GM21723 (cell line): ENCODE data around the gene RAB6B.

ENCODE experiments used
- ATAC-seq: cut with Tn5 transposase; IDR thresholded peaks from one replicate; pipeline ENCODE4 v1.9.1; 2021; ENCODE audit warnings: mild to moderate bottlenecking, moderate library complexity; ENCODE audit not compliant: unreplicated experiment

RAB6B gene

GRCh38 chr3:133860519-133860918, 35.2 kb downstream of the RAB6B start:
- ATAC-seq: no peak

- ATAC-seq: no peak
These were observed 36.1 kb downstream of the RAB6B start for GRCh38 chr3:133859381-133860234.

DNA sequence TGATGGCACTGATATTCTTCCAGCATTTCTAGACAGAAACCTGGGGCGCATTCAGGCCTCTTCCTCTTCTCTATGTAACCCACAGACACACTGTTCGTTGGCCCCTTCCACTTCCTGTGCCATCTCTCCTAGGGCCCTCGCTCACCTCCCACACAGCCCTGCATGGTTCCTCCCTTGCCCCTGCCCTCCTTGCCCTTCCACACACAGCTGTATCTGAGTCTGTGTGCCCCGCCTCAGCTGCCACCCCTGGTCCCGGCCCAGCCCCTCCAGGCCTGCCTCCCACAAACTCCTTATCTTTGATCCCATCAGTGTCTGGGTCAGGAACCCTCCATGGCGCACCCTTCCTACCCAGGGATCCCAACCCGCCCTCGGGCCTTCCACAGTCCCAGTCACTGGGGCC, 37.9 kb downstream of the RAB6B start:
- ATAC-seq: peak; percentile 51

DNA sequence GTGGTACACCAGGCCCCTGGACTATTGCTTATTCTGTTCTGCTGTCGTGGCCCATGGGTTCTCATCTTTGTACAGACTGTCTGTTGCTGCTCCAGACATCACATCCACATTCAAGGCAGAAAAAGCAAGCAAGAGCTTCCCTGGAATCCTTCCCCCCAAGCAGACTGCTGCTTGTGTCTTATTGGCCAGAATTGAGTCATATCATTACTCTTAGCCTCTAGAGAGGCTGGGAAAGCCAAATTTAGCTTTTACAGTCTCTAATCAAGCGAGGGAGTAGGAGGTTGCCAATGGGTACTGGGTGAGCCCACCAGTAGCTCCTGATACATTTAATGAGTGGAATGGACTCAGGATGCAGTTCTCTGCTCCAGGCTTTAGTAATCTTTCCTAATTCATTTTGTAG, 39.4 kb downstream of the RAB6B start:
- ATAC-seq: no peak

- ATAC-seq: no peak
These were observed 39.9 kb downstream of the RAB6B start for GRCh38 chr3:133855772-133856171.

DNA sequence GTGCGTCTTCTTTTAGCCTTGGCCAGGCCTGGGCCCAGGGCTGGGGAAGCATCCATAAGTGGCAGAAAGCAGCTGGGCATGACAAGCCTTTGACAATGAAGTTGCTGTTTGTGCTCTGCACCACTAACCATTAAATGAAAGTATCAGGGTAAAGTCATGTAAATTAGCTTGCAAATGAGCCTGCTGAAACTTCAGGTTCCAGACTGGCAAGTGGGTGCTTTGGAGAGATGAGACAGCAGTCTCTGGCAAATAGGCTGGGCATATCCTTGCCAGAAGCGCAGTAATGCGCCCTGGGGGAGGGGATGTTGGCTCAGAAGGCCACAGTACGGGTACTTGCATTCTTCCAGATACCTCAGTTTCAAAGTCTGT, 40.7 kb downstream of the RAB6B start:
- ATAC-seq: no peak

GRCh38 chr3:133854264-133855001, 41.2 kb downstream of the RAB6B start:
- no peak for ATAC-seq

DNA sequence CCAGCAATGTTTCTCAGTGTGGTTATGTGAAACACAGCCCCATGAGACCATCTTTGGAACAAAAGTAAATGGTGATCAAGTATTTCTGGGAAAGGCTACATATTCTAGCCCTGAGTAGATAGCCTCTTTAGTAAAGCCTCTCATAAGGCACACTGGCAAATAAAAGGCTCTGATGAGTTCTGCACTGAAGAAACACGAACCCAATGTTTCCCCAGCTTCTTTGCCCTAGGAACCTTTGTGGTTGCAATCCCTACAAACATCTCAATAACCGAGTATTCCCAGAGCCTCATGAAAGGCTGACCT, 41.8 kb downstream of the RAB6B start:
- no peak for ATAC-seq

- no peak for ATAC-seq
These were observed 42.4 kb downstream of the RAB6B start for GRCh38 chr3:133853063-133853924.

DNA sequence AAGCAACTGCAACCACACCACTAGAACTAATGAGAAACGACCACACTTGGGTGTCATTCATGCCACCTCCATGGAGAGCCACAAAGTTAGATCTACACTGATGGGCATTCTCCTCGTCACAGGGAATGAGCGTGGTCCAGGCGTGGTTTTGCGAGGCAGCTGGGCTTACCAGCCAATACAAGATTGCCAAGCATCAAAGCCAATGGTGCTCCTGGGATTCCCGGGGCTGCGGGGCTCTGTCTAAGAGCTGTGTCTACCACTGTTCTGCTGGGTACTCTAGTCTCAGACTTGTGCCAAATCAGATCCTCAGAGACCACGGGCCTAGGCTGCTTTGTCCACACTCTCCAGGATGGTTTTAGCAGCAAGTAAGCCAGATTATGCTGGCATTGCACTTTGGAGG, 43.8 kb downstream of the RAB6B start:
- no peak for ATAC-seq

GRCh38 chr3:133851266-133851906, 44.3 kb downstream of the RAB6B start:
- ATAC-seq: no peak

DNA sequence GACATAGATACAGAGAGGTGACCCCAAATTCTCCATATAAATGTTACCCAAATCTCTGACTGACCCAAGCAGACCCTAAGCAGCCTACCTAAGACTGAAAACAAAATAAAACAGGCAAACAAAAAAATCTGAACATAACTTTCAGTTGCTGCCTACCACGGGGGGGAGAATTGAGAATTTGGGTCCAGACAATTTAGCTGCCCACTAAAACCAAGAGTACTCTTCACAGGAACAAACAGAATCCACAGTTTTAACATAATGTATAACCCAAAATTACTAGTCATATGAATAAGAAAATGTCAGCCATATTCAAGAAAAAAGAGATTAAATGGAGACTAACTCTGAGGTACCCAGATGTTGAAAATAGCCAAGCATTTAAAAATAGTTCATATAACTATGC, 45.6 kb downstream of the RAB6B start:
- ATAC-seq: no peak

- no peak for ATAC-seq
These were observed 46.3 kb downstream of the RAB6B start for GRCh38 chr3:133849346-133849745.

- ATAC-seq: no peak
These were observed 50.6 kb downstream of the RAB6B start for GRCh38 chr3:133845127-133845526.

DNA sequence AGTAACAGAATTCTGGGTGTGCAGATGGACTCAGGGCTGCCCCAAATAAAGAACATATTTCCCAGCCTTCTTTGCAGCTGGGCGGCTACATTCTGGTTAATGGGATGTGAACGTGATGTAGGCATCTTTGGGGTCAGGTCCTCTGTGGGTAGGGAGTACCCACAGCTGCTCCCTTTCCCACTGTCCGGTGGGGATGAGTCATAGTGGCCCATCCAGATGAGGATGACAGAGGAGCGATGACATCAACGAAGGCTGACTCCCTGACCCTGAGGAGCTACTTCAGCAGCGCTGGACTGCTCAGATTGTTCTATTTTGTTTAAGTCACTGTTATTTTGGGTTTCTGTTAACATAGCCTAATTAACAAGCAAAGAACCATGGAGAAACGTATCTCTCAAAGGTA, 52.0 kb downstream of the RAB6B start:
- no peak for ATAC-seq

DNA sequence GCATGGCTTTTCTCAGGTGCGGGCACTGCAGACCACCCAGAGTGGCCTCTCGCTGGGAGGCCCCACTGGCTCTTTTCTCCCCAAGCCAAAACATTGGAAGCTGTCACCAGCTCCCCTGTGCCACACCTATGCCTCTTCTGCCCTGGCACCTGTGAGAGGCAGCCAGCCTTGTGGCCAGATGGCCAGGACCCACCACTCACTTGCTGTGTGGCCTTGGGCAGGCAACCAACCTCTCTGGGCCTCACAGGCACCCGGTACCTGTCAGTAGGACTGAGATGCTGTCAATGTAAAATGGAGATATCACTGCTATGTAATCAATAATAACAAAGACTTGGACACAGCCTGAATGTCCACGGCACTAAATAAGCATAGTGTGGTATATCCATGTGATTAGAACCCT, 53.5 kb downstream of the RAB6B start:
- ATAC-seq: no peak

DNA sequence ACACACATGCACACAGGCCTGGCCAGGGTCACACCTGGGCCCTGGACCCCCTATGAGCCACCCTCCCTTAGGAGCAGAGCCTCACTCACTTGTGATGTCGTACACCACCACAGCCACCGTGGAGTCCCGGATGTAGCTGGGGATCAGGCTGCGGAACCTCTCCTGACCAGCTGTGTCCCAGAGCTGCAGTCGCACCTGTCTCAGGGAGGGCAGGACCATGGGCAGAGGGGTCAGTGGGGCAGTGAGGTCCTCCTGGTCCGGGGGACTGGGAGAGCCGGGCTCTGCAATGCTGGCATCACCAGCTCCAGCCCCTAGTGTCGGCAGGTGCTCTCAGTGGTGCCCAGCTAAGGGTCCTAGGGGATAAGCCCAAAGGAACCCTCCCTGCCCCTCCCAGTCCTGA, 54.5 kb downstream of the RAB6B start:
- no peak for ATAC-seq

DNA sequence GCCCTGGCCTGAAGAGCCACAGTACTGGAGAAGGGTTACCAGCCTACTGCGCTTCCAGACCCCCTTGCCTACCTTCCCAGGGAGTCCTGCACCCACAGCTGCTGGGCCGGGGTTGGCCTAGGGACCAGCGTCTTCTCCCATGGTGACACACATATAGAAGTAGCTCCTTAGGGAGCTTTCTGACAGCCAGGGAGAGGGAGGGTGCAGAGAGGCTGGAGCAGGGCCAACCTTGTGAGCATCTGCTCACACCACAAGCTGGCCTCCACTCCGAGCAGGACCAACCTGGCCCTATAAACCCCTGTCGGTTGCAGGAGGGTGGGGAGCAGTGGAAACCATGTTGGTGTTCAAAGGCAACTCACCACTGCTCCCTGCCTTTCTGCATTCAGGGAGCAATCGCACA, 54.9 kb downstream of the RAB6B start:
- ATAC-seq: no peak

GRCh38 chr3:133840055-133840737, 55.5 kb downstream of the RAB6B start:
- ATAC-seq: no peak

- ATAC-seq: no peak
These were observed 56.5 kb downstream of the RAB6B start for GRCh38 chr3:133838916-133839800.
